ENCODE data around the gene ABCB11.

- TF ChIP-seq CTCF (IDR thresholded peaks at IDR 0.05) (no peak), POLR2A (IDR thresholded peaks at IDR 0.05) (no peak)
Measured at GRCh38 chr2:168951871-168952270, 79.3 kb downstream of the ABCB11 start.
